Skeletal muscle tissue (tissue), 4 donors: ENCODE measurements around the gene RRBP1. TPM values are rescaled to one million over a fixed set of nuclear protein-coding genes. Genes with fewer than 3 reads are reported as not detected.

Source experiments
- H3K27ac ChIP-seq: one replicate; pipeline ENCODE4 v1.7.0; 2013; ENCODE audit warnings: mild to moderate bottlenecking, low read depth, low read length, inconsistent platforms
- H3K27me3 ChIP-seq, 3 donors: one replicate each; pipeline ENCODE4 v1.7.0; 2013; ENCODE audit warnings: low read length in 3 of 3; ENCODE audit not compliant: control insufficient read depth in 3 of 3, insufficient read depth in 3 of 3
- H3K36me3 ChIP-seq, 3 donors: one replicate each; pipeline ENCODE4 v1.7.0; 2013; ENCODE audit warnings: low read length in 3 of 3; ENCODE audit not compliant: control insufficient read depth in 3 of 3, insufficient read depth in 3 of 3
- H3K4me1 ChIP-seq, 3 donors: one replicate each; pipeline ENCODE4 v1.7.0; 2013; ENCODE audit warnings: low read length in 3 of 3, mild to moderate bottlenecking in 3 of 3; ENCODE audit not compliant: control insufficient read depth in 3 of 3, insufficient read depth in 3 of 3
- H3K4me3 ChIP-seq, 3 donors: one replicate each; pipeline ENCODE4 v1.7.0; 2013; ENCODE audit warnings: low read length in 3 of 3
- H3K9ac ChIP-seq, 3 donors: one replicate each; pipeline ENCODE4 v1.7.0; 2013; ENCODE audit warnings: low read length in 3 of 3, mild to moderate bottlenecking in 3 of 3, moderate library complexity in 2 of 3, low read depth in 1 of 3
- H3K9me3 ChIP-seq, 3 donors: one replicate each; pipeline ENCODE4 v1.7.0; 2013; ENCODE audit warnings: low read length in 3 of 3; ENCODE audit not compliant: control insufficient read depth in 3 of 3
- total RNA-seq: library from RNA; depleted of rRNA; stranded (reverse); fragments of >200 nt; gene quantifications from one replicate; pipeline ENCODE4 v1.2.3, GENCODE V29; 2014
- donor health status: Osteomylitis.

The RRBP1 gene
- total RNA-seq, 1 donor from 2014 or later, result 76.2 TPM

- Histone ChIP-seq H3K4me1 (peaks cover 75 to 81% (median 78%) of the 10 kb centered on the region in 3 donors), H3K27ac (no peak overlapping the region)
These were observed 36.4 kb downstream of the RRBP1 start for GRCh38 chr20:17645546-17646208.

GRCh38 chr20:17645010-17645409, 37.0 kb downstream of the RRBP1 start:
- no peak overlapping the region for H3K27ac ChIP-seq
- peaks cover 72 to 75% (median 73%) of the 10 kb centered on the region in 3 donors for H3K4me1 ChIP-seq
- no peak overlapping the region for H3K9ac ChIP-seq

More at GRCh38 chr20:17645546-17646208, 36.4 kb downstream of the RRBP1 start:
- Histone ChIP-seq H3K27me3 (no peaks in the 10 kb centered on the region), H3K36me3 (peaks cover 0 to 15% (median 5%) of the 10 kb centered on the region in 3 donors), H3K9ac (peak overlapping the region in 1 of 3 donors; percentile 50), H3K9me3 (no peaks in the 10 kb centered on the region), H3K4me3 (no peak overlapping the region)

GRCh38 chr20:17644451-17644850, 37.6 kb downstream of the RRBP1 start:
- Histone ChIP-seq H3K27ac (no peak overlapping the region), H3K36me3 (peaks cover 0 to 22% (median 8%) of the 10 kb centered on the region in 3 donors)

More at GRCh38 chr20:17645010-17645409, 37.0 kb downstream of the RRBP1 start:
- no peaks in the 10 kb centered on the region for H3K9me3 ChIP-seq
- no peaks in the 10 kb centered on the region for H3K27me3 ChIP-seq
- no peak overlapping the region for H3K4me3 ChIP-seq
- H3K36me3 ChIP-seq, result peaks cover 0 to 20% (median 8%) of the 10 kb centered on the region in 3 donors

GRCh38 chr20:17643531-17644188, 38.4 kb downstream of the RRBP1 start:
- peaks cover 69 to 73% (median 71%) of the 10 kb centered on the region in 3 donors for H3K4me1 ChIP-seq
- peaks cover 0 to 26% (median 10%) of the 10 kb centered on the region in 3 donors for H3K36me3 ChIP-seq

More at GRCh38 chr20:17644451-17644850, 37.6 kb downstream of the RRBP1 start:
- Histone ChIP-seq H3K9me3 (no peaks in the 10 kb centered on the region), H3K9ac (peak overlapping the region in 1 of 3 donors; percentile 60), H3K27me3 (no peaks in the 10 kb centered on the region), H3K4me1 (peaks cover 68 to 72% (median 69%) of the 10 kb centered on the region in 3 donors), H3K4me3 (no peak overlapping the region)

GRCh38 chr20:17642404-17643269, 39.4 kb downstream of the RRBP1 start:
- peaks cover 6 to 27% (median 11%) of the 10 kb centered on the region in 3 donors for H3K36me3 ChIP-seq
- H3K27me3 ChIP-seq, result no peaks in the 10 kb centered on the region
- peak overlapping the region; percentile 80 for H3K27ac ChIP-seq
- H3K9me3 ChIP-seq, result no peaks in the 10 kb centered on the region
- no peak overlapping the region for H3K4me3 ChIP-seq
- peaks cover 65 to 74% (median 68%) of the 10 kb centered on the region in 3 donors for H3K4me1 ChIP-seq
- H3K9ac ChIP-seq, result peak overlapping the region in 1 of 3 donors; percentile 68

More at GRCh38 chr20:17643531-17644188, 38.4 kb downstream of the RRBP1 start:
- H3K9me3 ChIP-seq, result no peaks in the 10 kb centered on the region
- H3K27ac ChIP-seq, result peak overlapping the region; percentile 7
- H3K27me3 ChIP-seq, result no peaks in the 10 kb centered on the region
- H3K9ac ChIP-seq, result peak overlapping the region in 2 of 3 donors; percentile 34 to 60
- H3K4me3 ChIP-seq, result no peak overlapping the region

- Histone ChIP-seq H3K4me1 (peaks cover 63 to 75% (median 67%) of the 10 kb centered on the region in 3 donors), H3K27me3 (no peaks in the 10 kb centered on the region)
These were observed 40.0 kb downstream of the RRBP1 start for GRCh38 chr20:17641993-17642392.

GRCh38 chr20:17641520-17641964, 40.5 kb downstream of the RRBP1 start:
- H3K9me3 ChIP-seq, result no peaks in the 10 kb centered on the region
- H3K27ac ChIP-seq, result peak overlapping the region; percentile 80
- peaks cover 63 to 75% (median 67%) of the 10 kb centered on the region in 3 donors for H3K4me1 ChIP-seq
- no peaks in the 10 kb centered on the region for H3K27me3 ChIP-seq
- H3K36me3 ChIP-seq, result peaks cover 6 to 28% (median 13%) of the 10 kb centered on the region in 3 donors
- no peak overlapping the region for H3K4me3 ChIP-seq
- H3K9ac ChIP-seq, result peak overlapping the region in 2 of 3 donors; percentile 24 to 68

More at GRCh38 chr20:17641993-17642392, 40.0 kb downstream of the RRBP1 start:
- Histone ChIP-seq H3K27ac (peak overlapping the region; percentile 80), H3K4me3 (no peak overlapping the region), H3K9ac (peak overlapping the region in 1 of 3 donors; percentile 68), H3K9me3 (no peaks in the 10 kb centered on the region), H3K36me3 (peaks cover 6 to 27% (median 11%) of the 10 kb centered on the region in 3 donors)

GRCh38 chr20:17640875-17641378, 41.1 kb downstream of the RRBP1 start:
- no peak overlapping the region for H3K27ac ChIP-seq
- peaks cover 63 to 75% (median 66%) of the 10 kb centered on the region in 3 donors for H3K4me1 ChIP-seq
- H3K36me3 ChIP-seq, result peaks cover 6 to 29% (median 13%) of the 10 kb centered on the region in 3 donors

More at GRCh38 chr20:17640875-17641378, 41.1 kb downstream of the RRBP1 start:
- no peaks in the 10 kb centered on the region for H3K27me3 ChIP-seq
- H3K4me3 ChIP-seq, result no peak overlapping the region
- peak overlapping the region in 1 of 3 donors; percentile 54 for H3K9ac ChIP-seq
- H3K9me3 ChIP-seq, result no peaks in the 10 kb centered on the region
